Kidney glomerular epithelial cell (primary cell): ENCODE results near the gene ZNF311.

Experiments used
- DNase-seq: peaks from one replicate; lab custom pipeline; 2025; lab: John Stamatoyannopoulos, UW

ZNF311 gene

DNA sequence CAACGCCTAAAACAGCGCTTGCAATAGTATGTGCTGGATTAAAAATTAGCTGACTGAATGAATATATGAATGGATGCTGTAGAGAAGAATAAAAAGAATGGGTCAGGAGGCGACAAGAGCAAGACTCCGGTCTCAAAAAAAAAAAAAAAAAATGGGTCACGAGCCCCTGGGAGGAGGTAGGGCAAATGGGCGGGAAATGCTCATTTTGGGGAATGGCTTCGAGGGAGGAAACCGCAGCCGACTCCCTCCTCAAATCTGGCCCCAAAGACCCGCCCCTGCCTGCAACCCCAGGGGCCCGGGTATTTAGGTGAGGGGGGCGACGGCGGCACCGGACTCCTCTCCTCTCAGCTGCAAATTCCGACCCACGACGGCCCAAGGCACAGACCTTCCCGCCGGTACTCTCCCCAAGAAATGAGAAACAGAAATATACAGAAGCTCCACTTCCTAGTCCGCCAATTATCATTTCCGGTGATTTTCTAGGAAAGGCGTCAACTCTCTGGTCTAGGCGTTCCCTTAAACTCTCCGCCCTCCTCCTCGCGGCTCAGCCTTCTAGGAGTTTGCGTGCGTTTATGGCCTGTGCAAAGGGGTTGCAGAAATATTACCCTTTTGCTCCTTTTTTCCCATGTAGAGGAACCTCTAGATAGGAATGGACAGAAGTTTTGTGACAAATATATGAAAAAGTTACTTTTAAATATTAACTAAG is at the start of gene ZNF311:
Gene ZNF311 (minus strand): TSS at position 133 of the 703 bp plus-strand sequence. CDS start 1,361 bp downstream, outside the sequence.
- DNase-seq = peak; percentile 82

DNA sequence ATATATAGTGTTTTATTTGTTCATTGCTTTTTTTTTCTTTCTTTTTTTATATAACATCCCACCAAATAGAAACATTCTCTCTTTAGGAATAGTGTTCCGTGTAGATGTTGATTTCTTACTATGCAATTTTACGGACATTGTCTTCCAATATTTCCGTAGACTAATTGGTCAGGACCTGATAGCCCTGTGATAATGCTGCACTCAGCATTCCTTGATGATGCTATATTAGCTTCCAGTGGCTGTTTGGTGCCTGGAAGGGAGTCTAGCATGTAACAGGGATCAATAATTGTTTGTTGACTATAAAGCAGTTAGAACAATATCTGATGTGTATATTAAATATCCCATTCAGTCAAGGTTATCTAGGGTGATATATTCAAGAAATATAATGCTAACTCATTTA is 46.6 kb upstream of the ZNF311 start:
- DNase-seq = no peak

GRCh38 chr6:29045075-29045474 is 40.0 kb upstream of the ZNF311 start, which contains the start of gene OR2W1:
Gene OR2W1 (minus strand): TSS chr6:29045175. CDS start chr6:29045175, 0 bp downstream.
- no peak for DNase-seq

DNA sequence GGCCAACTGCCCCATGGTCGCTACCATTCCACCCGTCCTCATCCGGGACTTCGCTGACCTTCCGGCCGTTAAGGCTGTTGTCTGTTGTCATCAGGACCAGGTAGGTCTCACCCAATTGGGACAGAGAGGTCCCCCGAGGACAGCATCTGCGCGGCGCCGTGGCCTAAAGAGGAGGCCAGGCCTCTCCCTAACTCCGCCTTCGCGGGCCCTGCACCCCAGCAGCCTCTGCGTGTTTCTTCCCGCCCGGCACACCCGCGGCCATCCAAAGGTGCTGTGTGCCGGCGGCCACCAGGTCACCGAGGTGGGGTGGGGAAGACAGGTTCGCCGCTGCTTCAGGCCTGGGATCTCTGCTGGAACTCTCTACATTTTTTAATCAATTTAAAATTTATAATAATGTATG is 30.8 kb upstream of the ZNF311 start:
- DNase-seq = no peak

- no peak for DNase-seq
These were observed 23.7 kb upstream of the ZNF311 start for GRCh38 chr6:29028821-29029220.

- no peak for DNase-seq
These were observed 20.9 kb upstream of the ZNF311 start for GRCh38 chr6:29025927-29026585.

DNA sequence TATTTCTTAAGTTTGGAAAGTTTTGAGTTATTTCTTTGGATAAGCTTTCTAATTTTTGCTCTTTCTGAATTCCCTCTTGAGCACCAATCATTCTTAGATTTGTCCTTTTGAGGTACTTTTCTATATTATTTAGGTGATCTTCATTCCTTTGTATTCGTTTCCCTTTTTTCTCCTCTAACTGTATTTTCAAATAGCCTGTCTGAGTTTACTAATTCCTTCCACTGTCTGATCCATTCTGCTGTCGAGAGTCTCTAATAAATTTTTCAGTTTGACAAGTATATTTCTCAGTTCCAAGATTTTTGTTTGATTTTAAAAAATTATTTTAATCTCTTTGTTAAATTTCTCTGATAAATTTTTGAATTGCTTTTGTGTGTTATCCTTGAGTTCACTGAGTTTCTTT is 16.3 kb upstream of the ZNF311 start:
- DNase-seq = no peak

GRCh38 chr6:29019629-29020028 is 14.5 kb upstream of the ZNF311 start:
- no peak for DNase-seq

GRCh38 chr6:29017428-29017802 is 12.3 kb upstream of the ZNF311 start:
- DNase-seq = no peak

- peak; percentile 67 for DNase-seq
These were observed 11.7 kb upstream of the ZNF311 start for GRCh38 chr6:29016559-29017427.

- DNase-seq = no peak
These were observed 9.9 kb upstream of the ZNF311 start for GRCh38 chr6:29014729-29015608.

GRCh38 chr6:29011276-29011734 is 6.2 kb upstream of the ZNF311 start:
- DNase-seq = peak; percentile 13

- DNase-seq = no peak
These were observed 4.2 kb upstream of the ZNF311 start for GRCh38 chr6:29009358-29009757.

DNA sequence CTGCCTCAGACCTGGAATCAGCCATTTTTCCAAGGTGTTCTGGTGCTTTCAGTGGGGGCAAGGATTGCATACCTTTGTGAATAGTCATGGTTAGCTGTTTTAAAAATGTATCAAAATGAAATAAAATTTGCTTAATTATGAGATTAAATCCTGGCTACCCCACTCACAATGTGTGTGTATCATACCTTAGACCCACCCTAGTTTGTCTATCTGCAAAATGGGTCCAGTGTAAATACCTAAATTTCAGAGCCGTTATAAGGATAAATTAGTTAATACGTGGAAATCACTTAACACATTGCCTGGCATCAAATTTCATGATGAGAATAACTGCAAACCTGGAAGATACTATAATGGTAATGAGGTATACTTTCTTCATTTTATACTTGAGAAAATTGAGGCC is 3.0 kb upstream of the ZNF311 start:
- DNase-seq = no peak

DNA sequence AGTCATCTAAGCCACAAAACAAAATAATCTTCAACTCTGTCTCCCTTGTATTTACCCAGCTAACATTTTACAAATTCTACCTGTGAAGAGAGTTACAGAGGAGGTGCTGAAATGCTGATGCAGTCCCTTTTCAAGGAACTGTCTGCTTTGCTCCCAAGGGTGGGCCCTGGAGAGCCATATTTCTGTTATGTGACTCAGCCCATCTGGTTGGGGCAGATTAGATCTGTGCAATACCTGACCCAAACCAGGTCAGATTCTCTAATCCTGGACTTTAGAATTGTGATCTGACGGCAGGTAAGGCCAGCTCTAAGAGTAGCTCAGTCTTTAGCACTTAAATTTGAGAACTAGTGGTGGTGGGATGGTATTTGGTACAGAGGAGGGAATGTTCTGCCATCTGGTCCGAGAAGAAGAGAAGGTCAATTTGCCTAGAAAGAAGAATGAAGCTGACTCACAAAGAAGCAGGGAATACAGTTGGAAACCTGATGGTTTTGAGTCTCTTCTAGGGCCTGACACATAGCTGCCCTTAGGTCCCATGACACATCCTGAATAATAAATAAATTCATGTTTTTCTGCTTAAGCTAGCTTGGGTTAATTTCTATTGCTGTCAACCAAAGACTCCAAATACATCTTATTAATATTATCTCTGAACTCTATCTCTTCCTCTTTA is 8.1 kb downstream of the ZNF311 start:
- no peak for DNase-seq

GRCh38 chr6:28995093-28995650 is 9.9 kb downstream of the ZNF311 start:
- DNase-seq = no peak

DNA sequence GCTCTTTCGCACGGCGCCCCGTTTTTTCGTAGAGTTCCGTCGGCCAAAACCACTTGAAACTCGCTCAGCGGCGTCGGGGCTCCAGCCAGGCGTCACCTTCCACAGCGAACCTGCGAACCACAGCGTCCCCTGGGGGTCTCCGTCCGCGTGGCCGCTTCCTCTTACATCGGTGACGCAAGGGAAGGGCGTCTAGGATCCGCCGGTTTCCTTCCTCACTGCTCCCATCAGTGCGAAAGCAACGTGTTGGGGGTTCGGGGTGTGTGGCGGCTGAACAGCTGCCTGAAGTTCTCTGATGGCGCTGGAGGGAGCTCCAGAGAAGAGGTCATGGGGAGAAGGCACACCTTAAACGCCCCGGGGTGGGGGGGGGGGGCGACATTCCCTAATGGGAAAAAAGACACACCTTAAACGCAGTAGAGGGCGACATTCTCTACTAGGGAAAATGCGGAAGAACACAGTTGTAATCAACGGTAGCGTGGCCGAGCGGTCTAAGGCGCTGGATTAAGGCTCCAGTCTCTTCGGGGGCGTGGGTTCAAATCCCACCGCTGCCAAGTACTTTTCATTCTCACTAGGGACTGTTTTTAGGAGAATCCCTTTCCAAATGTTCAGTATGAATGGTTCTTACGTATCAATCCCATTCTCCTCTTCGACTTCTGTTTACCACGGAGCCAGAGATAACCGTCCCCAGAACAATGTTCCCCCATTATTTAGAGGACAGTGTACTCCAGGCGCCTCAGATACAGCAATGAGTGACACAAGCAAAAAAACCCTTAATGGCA is 16.4 kb downstream of the ZNF311 start:
- DNase-seq = no peak

GRCh38 chr6:28985462-28986164 is 19.5 kb downstream of the ZNF311 start:
- DNase-seq = peak; percentile 98

GRCh38 chr6:28983838-28984237 is 21.3 kb downstream of the ZNF311 start:
- no peak for DNase-seq
